Mesenchymal stem cell (in vitro differentiated cells and primary cell): ENCODE results near the gene WWTR1.
A peak's percentile ranks its signal among the peaks of the same experiment; 100 is the strongest.

Experiments used
- DNase-seq: peaks from one replicate; pipeline ENCODE4 v3.0.0-alpha.2; 2013
- H2AFZ ChIP-seq: one replicate; pipeline ENCODE4 v1.6.1; 2013; ENCODE audit warnings: low read depth, mild to moderate bottlenecking, control low read depth, inconsistent platforms, low read length, moderate library complexity
- H2AK5ac ChIP-seq: 2 replicates; pipeline ENCODE4 v1.6.1; 2013; ENCODE audit warnings: low read length, moderate library complexity, mild to moderate bottlenecking, inconsistent platforms; ENCODE audit not compliant: severe bottlenecking
- H2BK120ac ChIP-seq: one replicate; pipeline ENCODE4 v1.6.1; 2013; ENCODE audit warnings: low read depth, mild to moderate bottlenecking, inconsistent platforms, low read length, moderate library complexity
- H2BK12ac ChIP-seq, 2 experiments: one replicate each; pipeline ENCODE4 v1.6.1; 2013; ENCODE audit warnings: inconsistent platforms in 2 of 2, low read length in 2 of 2, mild to moderate bottlenecking in 2 of 2, moderate library complexity in 2 of 2, control low read depth in 1 of 2
- H2BK15ac ChIP-seq: one replicate; pipeline ENCODE4 v1.6.1; 2013; ENCODE audit warnings: mild to moderate bottlenecking, low read depth, inconsistent platforms; ENCODE audit not compliant: poor library complexity, severe bottlenecking
- H2BK5ac ChIP-seq: 2 replicates; pipeline ENCODE4 v1.6.1; 2013; ENCODE audit warnings: low read depth, mild to moderate bottlenecking, low read length, control low read depth, inconsistent platforms; ENCODE audit not compliant: poor library complexity, severe bottlenecking
- H3K14ac ChIP-seq, 2 experiments: one replicate each; pipeline ENCODE4 v1.6.1; 2013; ENCODE audit warnings: inconsistent platforms in 2 of 2, low read length in 2 of 2, control low read depth in 1 of 2, mild to moderate bottlenecking in 1 of 2, moderate library complexity in 1 of 2
- H3K18ac ChIP-seq, 2 experiments: one replicate each; pipeline ENCODE4 v1.6.1; 2013; ENCODE audit warnings: inconsistent platforms in 2 of 2, low read length in 2 of 2, control low read depth in 1 of 2, low read depth in 1 of 2, mild to moderate bottlenecking in 1 of 2
- H3K23ac ChIP-seq, 2 experiments: one replicate each; pipeline ENCODE4 v1.6.1; 2013; ENCODE audit warnings: inconsistent platforms in 2 of 2, low read length in 2 of 2, mild to moderate bottlenecking in 2 of 2, moderate library complexity in 2 of 2, control low read depth in 1 of 2
- H3K27ac ChIP-seq: 2 replicates; pipeline ENCODE4 v1.5.1; 2013; ENCODE audit warnings: mild to moderate bottlenecking, moderate library complexity, low read length, control low read depth, inconsistent platforms; ENCODE audit not compliant: poor library complexity, severe bottlenecking
- H3K27me3 ChIP-seq, 2 experiments: 2 replicates each; pipeline versions ENCODE4 v1.6.1 to v1.7.0; 2013; ENCODE audit warnings: low read length in 2 of 2, mild to moderate bottlenecking in 2 of 2, moderate library complexity in 2 of 2, control low read depth in 1 of 2, inconsistent platforms in 1 of 2; ENCODE audit not compliant: control insufficient read depth in 1 of 2, insufficient read depth in 1 of 2
- H3K36me3 ChIP-seq, 2 experiments: 2 replicates each; pipeline versions ENCODE4 v1.6.1 to v1.7.0; 2013; ENCODE audit warnings: low read length in 2 of 2, control low read depth in 1 of 2, inconsistent platforms in 1 of 2, low read depth in 1 of 2, mild to moderate bottlenecking in 1 of 2; ENCODE audit not compliant: insufficient read depth in 2 of 2, control insufficient read depth in 1 of 2
- H3K4ac ChIP-seq, 2 experiments: one replicate each; pipeline ENCODE4 v1.6.1; 2013; ENCODE audit warnings: inconsistent platforms in 2 of 2, low read length in 2 of 2, mild to moderate bottlenecking in 2 of 2, moderate library complexity in 2 of 2, control low read depth in 1 of 2, low read depth in 1 of 2
- H3K4me1 ChIP-seq: 2 replicates; pipeline ENCODE4 v1.6.1; 2013; ENCODE audit warnings: low read depth, low read length, control low read depth; ENCODE audit not compliant: control insufficient read depth, insufficient read depth
- H3K4me2 ChIP-seq: 2 replicates; pipeline ENCODE4 v1.6.1; 2013; ENCODE audit warnings: low read length, mild to moderate bottlenecking, inconsistent platforms; ENCODE audit not compliant: poor library complexity, severe bottlenecking
- H3K4me3 ChIP-seq, 2 experiments: 2 replicates each; pipeline versions ENCODE4 v1.5.1 to v1.7.0; 2013; ENCODE audit warnings: low read length in 2 of 2, mild to moderate bottlenecking in 2 of 2, control low read depth in 1 of 2, low read depth in 1 of 2; ENCODE audit not compliant: insufficient read depth in 1 of 2
- H3K79me1 ChIP-seq: replicated peaks from 2 replicates; pipeline ENCODE4 v1.6.1; 2013; ENCODE audit warnings: mild to moderate bottlenecking, control low read depth, low read length, inconsistent platforms; ENCODE audit not compliant: poor library complexity, severe bottlenecking
- H3K9ac ChIP-seq: 2 replicates; pipeline ENCODE4 v1.7.0; 2013; ENCODE audit warnings: mild to moderate bottlenecking, low read length, moderate library complexity
- H3K9me3 ChIP-seq: 2 replicates; pipeline ENCODE4 v1.7.0; 2013; ENCODE audit warnings: mild to moderate bottlenecking, low read length; ENCODE audit not compliant: control insufficient read depth
- H4K8ac ChIP-seq: one replicate; pipeline ENCODE4 v1.6.1; 2013; ENCODE audit warnings: inconsistent platforms, mild to moderate bottlenecking, low read length, moderate library complexity
- H4K91ac ChIP-seq: one replicate; pipeline ENCODE4 v1.6.1; 2013; ENCODE audit warnings: mild to moderate bottlenecking, low read length, inconsistent platforms
- WGBS: methylation state at CpG from one replicate; pipeline ENCODE4 v1.1.7; 2013; ENCODE audit warnings: mixed read lengths; 5-methylcytosine and 5-hydroxymethylcytosine counted together

WWTR1 gene

GRCh38 chr3:149647812-149648211 is 10.0 kb downstream of the WWTR1 start:
- Histone ChIP-seq H3K4me2 (no peak overlapping the region), H2AK5ac (no peak overlapping the region), H3K9me3 (no peaks in the 10 kb centered on the region), H3K4me3 (peak overlapping the region in 1 of 2 experiments; percentile 31), H2BK12ac (no peak overlapping the region), H2BK5ac (no peak overlapping the region), H3K14ac (no peak overlapping the region), H2AFZ (no peak overlapping the region), H3K36me3 (peaks cover 17 to 84% of the 10 kb centered on the region in 2 experiments), H3K79me1 (no peaks in the 10 kb centered on the region), H3K4ac (no peak overlapping the region), H4K8ac (no peak overlapping the region), H4K91ac (no peak overlapping the region), H3K27me3 (no peaks in the 10 kb centered on the region), H3K27ac (no peak overlapping the region), H3K23ac (no peak overlapping the region), H2BK120ac (no peak overlapping the region), H3K4me1 (peaks cover 4% of the 10 kb centered on the region), H2BK15ac (no peak overlapping the region), H3K18ac (no peak overlapping the region), H3K9ac (peak overlapping the region; percentile 22)
- DNase-seq: no peak
- WGBS: 100% methylated on average over 1 of the region's 1 CpG

GRCh38 chr3:149647285-149647684 is 10.5 kb downstream of the WWTR1 start:
- H3K27me3 ChIP-seq: no peaks in the 10 kb centered on the region
- 100% methylated on average over 4 of the region's 4 CpGs for WGBS
- H3K4me2 ChIP-seq: no peak overlapping the region
- H3K79me1 ChIP-seq: no peaks in the 10 kb centered on the region
- H4K8ac ChIP-seq: no peak overlapping the region
- H3K4me3 ChIP-seq: no peak overlapping the region
- no peak overlapping the region for H3K4ac ChIP-seq
- H3K9ac ChIP-seq: no peak overlapping the region
- no peak overlapping the region for H2BK15ac ChIP-seq
- DNase-seq: no peak
- peaks cover 4% of the 10 kb centered on the region for H3K4me1 ChIP-seq
- H2BK5ac ChIP-seq: no peak overlapping the region
- H3K14ac ChIP-seq: no peak overlapping the region
- H2AK5ac ChIP-seq: no peak overlapping the region
- H4K91ac ChIP-seq: no peak overlapping the region
- H3K36me3 ChIP-seq: peaks cover 17 to 80% of the 10 kb centered on the region in 2 experiments
- no peak overlapping the region for H3K27ac ChIP-seq
- H2BK120ac ChIP-seq: no peak overlapping the region
- no peak overlapping the region for H3K23ac ChIP-seq
- H2BK12ac ChIP-seq: no peak overlapping the region
- no peaks in the 10 kb centered on the region for H3K9me3 ChIP-seq
- no peak overlapping the region for H2AFZ ChIP-seq
- no peak overlapping the region for H3K18ac ChIP-seq

- no peak overlapping the region for H3K27ac ChIP-seq
- H3K23ac ChIP-seq: no peak overlapping the region
- H3K27me3 ChIP-seq: no peaks in the 10 kb centered on the region
- H3K4ac ChIP-seq: no peak overlapping the region
- H2BK5ac ChIP-seq: no peak overlapping the region
- no peaks in the 10 kb centered on the region for H3K9me3 ChIP-seq
- peak; percentile 62 for DNase-seq
- no peak overlapping the region for H2BK15ac ChIP-seq
- H3K9ac ChIP-seq: no peak overlapping the region
- H3K4me3 ChIP-seq: peak overlapping the region in 1 of 2 experiments; percentile 8
- no peak overlapping the region for H3K4me2 ChIP-seq
- peaks cover 4% of the 10 kb centered on the region for H3K4me1 ChIP-seq
- H3K18ac ChIP-seq: no peak overlapping the region
- H2BK12ac ChIP-seq: no peak overlapping the region
- no peak overlapping the region for H2BK120ac ChIP-seq
- no peak overlapping the region for H4K91ac ChIP-seq
- WGBS: 66% methylated on average over 4 of the region's 4 CpGs
- H3K79me1 ChIP-seq: no peaks in the 10 kb centered on the region
- no peak overlapping the region for H3K14ac ChIP-seq
- H3K36me3 ChIP-seq: peaks cover 19 to 80% of the 10 kb centered on the region in 2 experiments
- H4K8ac ChIP-seq: no peak overlapping the region
- H2AFZ ChIP-seq: no peak overlapping the region
- H2AK5ac ChIP-seq: no peak overlapping the region
Measured at GRCh38 chr3:149646181-149646766, 11.6 kb downstream of the WWTR1 start.

- Histone ChIP-seq H4K91ac (no peak overlapping the region), H3K4me2 (no peak overlapping the region), H3K4ac (no peak overlapping the region), H3K18ac (no peak overlapping the region), H4K8ac (no peak overlapping the region), H3K9me3 (no peaks in the 10 kb centered on the region), H2AK5ac (no peak overlapping the region), H3K4me3 (peak overlapping the region in 1 of 2 experiments; percentile 16), H3K4me1 (peaks cover 5% of the 10 kb centered on the region), H3K79me1 (no peaks in the 10 kb centered on the region), H2BK15ac (no peak overlapping the region), H3K14ac (no peak overlapping the region), H3K9ac (peak overlapping the region; percentile 51), H2BK120ac (no peak overlapping the region), H3K27ac (no peak overlapping the region), H3K23ac (no peak overlapping the region), H2BK5ac (no peak overlapping the region), H2AFZ (no peak overlapping the region), H2BK12ac (no peak overlapping the region), H3K27me3 (no peaks in the 10 kb centered on the region), H3K36me3 (peaks cover 11 to 66% of the 10 kb centered on the region in 2 experiments)
- DNase-seq: no peak
- 91% methylated on average over 3 of the region's 3 CpGs for WGBS
Measured at GRCh38 chr3:149643963-149644362, 13.9 kb downstream of the WWTR1 start.
